Ovary (tissue), 9 donors: ENCODE measurements around the gene TMEM94. TPM values are rescaled to one million over a fixed set of nuclear protein-coding genes. Genes with fewer than 3 reads are reported as not detected.

Experiments
- DNase-seq, 5 donors: peaks; one replicate each; pipeline ENCODE4 v3.0.0-alpha.2; 2019 to 2020
- H3K27ac ChIP-seq, 2 donors: fragments of 200-600 bp; one replicate each; pipeline versions ENCODE4 v1.5.1 to v1.8.0; 2019 to 2022
- H3K27me3 ChIP-seq: fragments of 200-600 bp; one replicate; pipeline ENCODE4 v1.8.0; 2022
- H3K36me3 ChIP-seq: fragments of 200-600 bp; sonication (generic); one replicate; pipeline ENCODE4 v1.5.1; 2019
- H3K4me1 ChIP-seq: one replicate; pipeline ENCODE4 v1.8.1; 2013; ENCODE audit warnings: mild to moderate bottlenecking, moderate library complexity; ENCODE audit not compliant: insufficient read depth
- H3K4me3 ChIP-seq: fragments of 200-600 bp; sonication (generic); one replicate; pipeline ENCODE4 v1.5.1; 2017
- H3K9me3 ChIP-seq, 2 donors: fragments of 200-600 bp in 1 of 2; sonication (generic) in 1 of 2; one replicate each; pipeline versions ENCODE4 v1.5.1 to v1.8.1; 2013 to 2019; ENCODE audit warnings: mild to moderate bottlenecking in 1 of 2, moderate library complexity in 1 of 2
- EP300 ChIP-seq: sonication (generic); formaldehyde crosslinking; IDR thresholded peaks from one replicate; pipeline ENCODE4 v1.6.1; 2017; ENCODE audit warnings: antibody characterized with exemption
- POLR2A ChIP-seq: fragments of 450-650 bp; IDR thresholded peaks from one replicate; pipeline ENCODE4 v1.6.1; 2017; ENCODE audit warnings: antibody characterized with exemption, mild to moderate bottlenecking, moderate library complexity
- WGBS, 3 donors: extraction: QIAGEN DNeasy Blood & Tissue Kit in 1 of 3; methylation state at CpG; one replicate each; pipeline versions ENCODE4 v1.1.5 to v1.1.7; 2013 to 2017; 5-methylcytosine and 5-hydroxymethylcytosine counted together
- intact Hi-C, 4 donors: fragments of 100-400 bp; cut with DNase I; formaldehyde crosslinking; loops; one replicate each; pipeline versions ENCODE4 v1.11.0 to v1.15.1; 2022 to 2023
- polyA plus RNA-seq, 2 donors: library from polyadenylated mRNA; stranded (reverse); fragments of 200-250 nt in 1 of 2; fragments of 350-450 nt in 1 of 2; fragmentation: Illumina TruSeq in 1 of 2; extraction: RNeasy Lipid Tissue Mini Kit (QIAGEN cat#74804) in 1 of 2; gene quantifications; one replicate each; pipeline ENCODE4 v1.2.3, GENCODE V29; 2013 to 2014
- total RNA-seq, 7 donors: library from RNA; depleted of rRNA in 2 of 7; stranded (reverse); fragments of >200 nt in 2 of 7; fragmentation: NEBNext Ultra II Directional in 3 of 7; extraction: Animal tissue kit (Norgen Biotek cat#: 25700) in 3 of 7; gene quantifications; one replicate each; pipeline versions ENCODE4 v1.1.0 to v1.2.4, GENCODE V29; 2016 to 2023
- TF ChIP-seq, protein P1 (sequence below), 3 donors: fragments of 450-650 bp in 2 of 3; fragments of 200-600 bp in 1 of 3; IDR thresholded peaks; one replicate each; pipeline versions ENCODE4 v1.5.1 to v1.8.0; 2016 to 2022; ENCODE audit warnings: antibody characterized with exemption in 3 of 3, mild to moderate bottlenecking in 1 of 3
- donor health status: DM: no; HTN: no; CAD: no; lungs with moderate emphysema.
- donor health status: DM: no; HTN: no; CAD: no.
- donor health status: Bipolar disorder and iron deficiency.
- donor health status: DM: yes; HTN: yes; CAD: no.
- donor health status: DM: no; HTN: no; CAD: no.
- donor health status: DM: yes; HTN: yes; CAD: no.

TMEM94 gene
- total and polyA plus RNA-seq, 9 donors: 29.2 to 87.1 (median 73.3) TPM

DNA sequence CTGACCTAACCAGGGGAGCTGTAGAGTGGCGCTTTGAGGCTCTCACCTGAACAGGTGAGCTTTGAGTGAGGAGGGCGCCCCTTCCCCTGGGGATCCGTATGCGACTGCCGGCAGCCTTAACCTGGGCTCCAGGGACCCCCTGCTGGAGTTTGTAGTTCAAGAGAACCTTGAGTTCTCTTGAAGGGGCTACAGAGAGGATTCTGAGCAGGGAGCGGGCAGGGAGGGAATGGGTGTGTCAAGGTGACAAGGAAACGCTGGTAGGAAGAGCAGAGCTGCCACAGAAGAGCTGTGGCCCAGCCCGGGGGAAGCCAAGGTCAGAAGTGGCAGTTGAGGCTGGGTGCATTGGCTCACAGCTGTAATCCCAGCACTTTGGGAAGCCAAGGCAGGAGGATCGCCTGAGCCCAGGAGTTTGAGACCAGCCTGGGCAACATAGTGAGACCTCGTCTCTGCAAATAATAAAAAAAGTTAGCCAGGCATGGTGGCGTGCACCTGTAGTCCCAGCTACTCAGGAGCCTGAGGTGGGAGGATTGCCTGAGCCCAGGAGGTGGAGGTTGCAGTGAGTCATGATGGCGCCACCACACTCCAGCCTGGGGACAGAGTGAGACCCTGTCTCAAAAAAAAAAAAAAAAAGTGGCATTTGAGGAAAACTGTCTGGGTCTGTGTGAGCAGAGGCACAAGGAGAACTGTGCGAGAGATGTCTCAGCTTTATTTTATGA is 70.3 kb downstream of the TMEM94 start:
- DNase-seq: no peak
- Histone ChIP-seq H3K27ac (no peak overlapping the region), H3K4me3 (peak overlapping the region; percentile 75), H3K4me1 (no peaks in the 10 kb centered on the region), H3K27me3 (no peaks in the 10 kb centered on the region), H3K9me3 (no peaks in the 10 kb centered on the region), H3K36me3 (no peaks in the 10 kb centered on the region)
- WGBS, 3 donors: 61 to 65% (median 64%) methylated on average over 13 of the region's 13 CpGs
- intact Hi-C loops: loop anchor here in 1 of 4 donors (5.0 kb wide), 1 partner anchor 61 kb away; the partner anchor contains the start of gene MYO15B
- no peak for TF ChIP-seq EP300
- TF ChIP-seq, protein P1, sequence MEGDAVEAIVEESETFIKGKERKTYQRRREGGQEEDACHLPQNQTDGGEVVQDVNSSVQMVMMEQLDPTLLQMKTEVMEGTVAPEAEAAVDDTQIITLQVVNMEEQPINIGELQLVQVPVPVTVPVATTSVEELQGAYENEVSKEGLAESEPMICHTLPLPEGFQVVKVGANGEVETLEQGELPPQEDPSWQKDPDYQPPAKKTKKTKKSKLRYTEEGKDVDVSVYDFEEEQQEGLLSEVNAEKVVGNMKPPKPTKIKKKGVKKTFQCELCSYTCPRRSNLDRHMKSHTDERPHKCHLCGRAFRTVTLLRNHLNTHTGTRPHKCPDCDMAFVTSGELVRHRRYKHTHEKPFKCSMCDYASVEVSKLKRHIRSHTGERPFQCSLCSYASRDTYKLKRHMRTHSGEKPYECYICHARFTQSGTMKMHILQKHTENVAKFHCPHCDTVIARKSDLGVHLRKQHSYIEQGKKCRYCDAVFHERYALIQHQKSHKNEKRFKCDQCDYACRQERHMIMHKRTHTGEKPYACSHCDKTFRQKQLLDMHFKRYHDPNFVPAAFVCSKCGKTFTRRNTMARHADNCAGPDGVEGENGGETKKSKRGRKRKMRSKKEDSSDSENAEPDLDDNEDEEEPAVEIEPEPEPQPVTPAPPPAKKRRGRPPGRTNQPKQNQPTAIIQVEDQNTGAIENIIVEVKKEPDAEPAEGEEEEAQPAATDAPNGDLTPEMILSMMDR (IDR thresholded peaks at IDR 0.05): no peak
- no peak for TF ChIP-seq POLR2A

GRCh38 chr17:75530837-75531720 is 74.6 kb downstream of the TMEM94 start:
- no peaks in the 10 kb centered on the region for H3K36me3 ChIP-seq
- 82 to 85% (median 82%) methylated on average over 19 of the region's 19 CpGs for WGBS, 3 donors
- no peak for DNase-seq
- no peaks in the 10 kb centered on the region for H3K27me3 ChIP-seq
- H3K9me3 ChIP-seq: no peaks in the 10 kb centered on the region
- no peak for TF ChIP-seq EP300
- TF ChIP-seq POLR2A: no peak
- TF ChIP-seq, protein P1 (IDR thresholded peaks at IDR 0.05): no peak
- H3K27ac ChIP-seq: no peak overlapping the region
- intact Hi-C loops: no loop called here
- H3K4me3 ChIP-seq: no peak overlapping the region
- H3K4me1 ChIP-seq: no peaks in the 10 kb centered on the region

DNA sequence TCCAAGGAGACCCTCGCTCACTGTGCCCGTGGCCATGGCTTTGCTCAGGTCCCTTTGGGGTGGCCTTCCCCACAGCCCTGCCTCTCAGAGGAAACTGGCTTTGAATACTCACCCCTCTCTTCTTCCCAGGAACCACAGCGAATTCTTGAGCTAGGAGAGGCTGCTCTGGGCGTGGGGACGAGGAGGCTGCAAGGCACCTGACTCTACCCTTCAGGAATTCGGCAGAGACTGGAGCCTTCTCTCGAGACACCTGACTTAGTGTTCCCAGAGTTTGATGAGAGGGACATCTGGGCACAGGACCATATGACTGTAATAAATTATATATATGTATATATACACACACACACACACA is 75.3 kb downstream of the TMEM94 start:
- Histone ChIP-seq H3K4me3 (no peak overlapping the region), H3K36me3 (no peaks in the 10 kb centered on the region), H3K4me1 (no peaks in the 10 kb centered on the region), H3K9me3 (no peaks in the 10 kb centered on the region), H3K27me3 (no peaks in the 10 kb centered on the region), H3K27ac (no peak overlapping the region)
- no peak for TF ChIP-seq POLR2A
- TF ChIP-seq EP300: no peak
- TF ChIP-seq, protein P1 (IDR thresholded peaks at IDR 0.05): no peak
- 90 to 93% (median 90%) methylated on average over 7 of the region's 7 CpGs for WGBS, 3 donors
- no peak for DNase-seq
- intact Hi-C loops: no loop called here

GRCh38 chr17:75535119-75535537 is 78.7 kb downstream of the TMEM94 start:
- Histone ChIP-seq H3K27me3 (no peaks in the 10 kb centered on the region), H3K4me3 (no peak overlapping the region), H3K4me1 (no peaks in the 10 kb centered on the region), H3K9me3 (no peaks in the 10 kb centered on the region), H3K36me3 (no peaks in the 10 kb centered on the region), H3K27ac (no peak overlapping the region)
- TF ChIP-seq, protein P1 (IDR thresholded peaks at IDR 0.05): no peak
- TF ChIP-seq EP300 (no peak), POLR2A (no peak)
- WGBS, 3 donors: 87 to 88% (median 87%) methylated on average over 15 of the region's 15 CpGs
- intact Hi-C loops: loop anchor here in 1 of 4 donors (5.0 kb wide), 1 partner anchor 47 kb away; no protein-coding TSS in a partner anchor
- DNase-seq: no peak
